CD4-positive, alpha-beta T cell treated with Interleukin-17A for 1 hour (primary cell): ENCODE measurements around the gene OR51G2.
"Not testable (repeated sequence)": the region's sequence is repeated elsewhere in the genome, so short reads cannot be mapped to it uniquely, and the experiment has no call there.

Experiments used
- DNase-seq: peaks from one replicate; pipeline ENCODE4 v3.0.0-alpha.2; 2020

Gene OR51G2

DNA sequence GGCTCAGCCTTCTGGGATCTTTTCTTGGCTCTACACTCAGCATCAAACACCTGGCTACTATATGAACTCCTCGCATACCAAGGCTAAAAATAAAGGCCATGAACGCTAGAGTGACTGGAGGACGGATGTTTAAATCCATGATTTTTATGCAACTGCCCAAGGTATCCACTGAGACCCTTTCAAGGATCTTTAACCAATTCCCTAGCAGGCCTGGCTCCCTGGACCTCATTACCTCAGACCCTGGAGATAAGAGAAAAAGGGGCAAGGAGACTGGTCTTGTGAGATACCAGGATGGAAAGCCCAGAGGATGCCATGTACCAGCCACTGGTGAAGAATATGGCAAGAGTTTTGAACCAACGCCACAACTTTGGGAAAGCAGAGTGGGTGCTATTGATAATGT, at the start of gene OR51G2:
Gene OR51G2 (minus strand): TSS at position 101 of the 400 bp plus-strand sequence. CDS start 3,687 bp downstream, outside the sequence.
- no peak for DNase-seq

DNA sequence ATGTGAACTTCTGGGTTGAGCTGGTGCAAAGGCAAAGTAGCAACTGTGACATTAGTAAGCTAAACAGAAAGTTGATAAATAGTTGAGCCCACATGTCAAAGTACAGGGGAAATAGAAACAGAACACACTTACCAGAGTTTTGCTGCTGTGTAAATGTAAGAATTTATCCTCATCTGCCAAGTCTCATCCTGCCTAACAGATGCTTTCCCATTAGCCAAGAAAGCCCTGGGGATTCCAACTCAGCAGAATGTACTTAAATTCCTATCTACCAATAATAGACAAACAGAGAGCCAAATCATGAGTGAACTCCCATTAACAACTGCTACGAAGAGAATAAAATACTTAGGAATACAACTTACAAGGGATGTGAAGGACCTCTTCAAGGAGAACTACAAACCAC, 43.7 kb upstream of the OR51G2 start:
- no peak for DNase-seq

DNA sequence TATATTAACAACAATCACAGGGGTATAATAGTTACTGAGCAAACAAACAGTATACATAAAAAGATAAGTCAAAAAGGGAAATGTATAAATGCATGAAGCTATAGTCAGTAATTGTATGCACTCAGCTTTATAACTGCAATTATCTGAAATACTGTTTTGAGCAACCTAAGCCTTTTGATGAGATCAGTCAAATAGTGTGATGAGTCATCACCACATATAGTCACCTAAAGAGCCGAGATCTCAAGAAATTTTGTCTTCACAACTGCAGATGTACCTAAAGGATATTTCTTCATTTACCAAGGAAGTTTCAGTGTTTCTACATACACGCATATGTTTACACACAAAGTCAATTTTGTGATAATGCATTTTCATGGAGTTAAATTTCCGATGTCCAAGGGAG, 41.7 kb upstream of the OR51G2 start:
- no peak for DNase-seq

- DNase-seq: no peak
Observed at GRCh38 chr11:4957396-4957795, 38.2 kb upstream of the OR51G2 start.

- not testable (repeated sequence) for DNase-seq
Observed at GRCh38 chr11:4955613-4956012, 36.5 kb upstream of the OR51G2 start, which contains the start of gene OR51A2. OR51A2 (minus strand) TSS chr11:4955713; CDS start chr11:4955713, 0 bp downstream.

DNA sequence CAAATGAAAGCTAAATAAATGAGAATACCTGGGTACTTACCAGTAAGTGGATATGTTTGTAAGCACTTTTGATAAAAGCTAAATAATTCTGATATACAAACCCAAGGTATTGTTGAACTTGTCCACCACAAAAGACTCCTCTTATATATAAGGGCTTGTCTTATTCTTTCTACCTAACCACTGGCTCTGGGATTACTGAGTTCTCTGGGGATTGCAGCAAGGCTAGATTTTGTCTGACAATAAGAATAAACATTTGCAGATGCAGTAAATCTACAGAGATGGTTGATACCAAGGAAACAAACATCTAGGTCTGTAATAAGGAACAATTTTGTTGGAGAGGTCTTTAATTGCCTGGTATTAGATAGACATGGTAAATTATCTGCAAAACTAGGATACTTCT, 28.4 kb upstream of the OR51G2 start, which contains the start of gene OR51A4:
Gene OR51A4 (minus strand): TSS at position 101 of the 400 bp plus-strand sequence. CDS start 505 bp downstream, outside the sequence.
- no peak for DNase-seq

- no peak for DNase-seq
Observed at GRCh38 chr11:4936745-4937144, 17.6 kb upstream of the OR51G2 start.

DNA sequence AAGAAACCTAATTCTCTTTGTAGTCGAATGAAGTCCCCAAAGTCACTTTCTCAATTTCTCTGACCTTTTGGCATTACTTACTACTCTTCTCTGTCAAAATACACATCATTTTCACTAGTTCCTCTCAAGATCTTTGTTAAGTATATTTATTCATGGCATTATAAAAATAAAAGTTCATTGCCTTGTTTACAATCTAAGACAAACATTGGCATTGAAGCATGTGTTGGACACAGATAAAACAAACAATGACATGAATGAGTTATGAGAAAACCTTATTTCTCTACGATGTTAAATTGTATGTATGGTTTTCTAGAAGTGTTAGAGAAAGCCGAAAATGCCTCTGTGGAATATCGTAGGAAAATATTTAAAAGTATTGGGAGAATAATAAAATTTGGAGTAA, 13.6 kb upstream of the OR51G2 start:
- no peak for DNase-seq

DNA sequence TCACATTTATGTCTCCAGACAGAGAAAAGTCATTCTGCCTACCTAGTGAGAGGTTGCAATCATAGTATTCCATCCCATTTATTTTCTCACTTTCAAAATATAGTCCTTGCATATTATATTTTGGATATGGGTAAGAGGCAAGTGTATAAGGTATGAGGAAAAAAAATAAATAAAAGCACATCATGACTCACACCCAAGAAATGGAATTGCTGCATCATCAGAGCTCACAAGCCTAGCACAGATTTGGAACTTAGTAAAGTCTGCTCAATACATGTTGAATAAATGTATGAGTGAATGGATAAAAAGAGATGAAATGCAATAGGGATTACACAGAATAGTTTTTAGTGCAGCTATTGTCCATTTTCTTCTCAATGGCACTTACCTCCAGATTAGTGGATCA, 7.5 kb upstream of the OR51G2 start:
- no peak for DNase-seq

DNA sequence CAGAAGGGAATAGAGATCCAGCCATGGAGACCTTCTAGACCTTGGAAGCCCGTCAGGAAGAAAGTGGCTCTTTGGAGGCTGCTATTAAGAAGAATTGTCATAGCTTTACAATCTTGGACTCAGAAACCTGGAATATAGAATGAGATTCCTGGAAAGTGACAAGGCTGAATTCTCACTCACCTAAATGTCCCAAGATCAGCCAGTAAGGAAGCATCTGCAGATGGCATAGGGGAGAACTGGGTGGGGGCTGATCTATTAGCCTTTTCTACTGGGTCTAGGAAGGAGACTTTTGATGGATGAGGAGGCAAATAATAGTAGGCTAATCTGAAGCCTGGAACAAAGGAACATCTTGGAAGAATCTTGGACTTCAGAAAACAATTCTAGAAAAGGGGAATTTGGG, 5.1 kb upstream of the OR51G2 start, which contains the start of gene OR51G1:
Gene OR51G1 (minus strand): TSS at position 101 of the 400 bp plus-strand sequence. CDS start 0 bp downstream, at position 101.
- DNase-seq: no peak

DNA sequence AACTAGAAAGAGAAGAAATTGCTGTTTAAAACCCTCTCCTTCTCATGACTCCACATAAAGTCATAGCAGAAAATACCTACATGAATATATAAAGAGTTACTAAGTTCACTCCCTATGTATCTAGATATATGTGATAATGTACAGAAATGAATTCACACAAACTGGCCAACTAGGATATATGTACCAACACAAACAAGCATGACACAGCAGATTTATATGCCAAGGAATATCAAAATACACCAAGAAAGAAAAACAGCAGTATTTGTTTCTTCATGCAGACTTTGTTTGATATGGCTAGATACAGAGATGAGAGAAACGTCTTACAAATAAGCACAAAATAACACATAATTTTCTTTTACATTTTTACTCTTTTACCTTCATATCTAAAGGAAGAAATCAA, 3.2 kb upstream of the OR51G2 start:
- DNase-seq: no peak

DNA sequence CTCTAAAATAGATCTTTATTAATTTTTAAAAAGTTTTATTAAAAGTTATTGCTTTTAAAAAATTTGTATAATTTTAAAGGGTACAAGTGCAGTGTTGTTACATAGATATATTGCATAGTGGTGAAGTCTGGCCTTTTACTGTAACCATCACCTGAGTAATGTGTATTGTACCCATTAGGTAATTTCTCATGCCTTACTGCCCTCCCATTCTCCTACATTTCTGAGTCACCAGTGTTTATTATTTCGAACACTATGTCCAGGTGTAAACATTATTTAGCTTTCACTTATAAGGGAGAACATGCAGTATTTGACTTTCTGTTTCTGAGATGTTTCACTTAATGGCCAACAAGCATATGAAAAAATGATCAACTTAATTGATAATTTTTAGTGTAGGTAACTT, 2.6 kb upstream of the OR51G2 start:
- no peak for DNase-seq

GRCh38 chr11:4916581-4916980, 2.6 kb downstream of the OR51G2 start:
- DNase-seq: no peak

- no peak for DNase-seq
Observed at GRCh38 chr11:4903484-4903883, 15.7 kb downstream of the OR51G2 start, which contains the start of gene OR51A7. OR51A7 (plus strand) TSS chr11:4903783; CDS start chr11:4907370, 3,587 bp downstream.

DNA sequence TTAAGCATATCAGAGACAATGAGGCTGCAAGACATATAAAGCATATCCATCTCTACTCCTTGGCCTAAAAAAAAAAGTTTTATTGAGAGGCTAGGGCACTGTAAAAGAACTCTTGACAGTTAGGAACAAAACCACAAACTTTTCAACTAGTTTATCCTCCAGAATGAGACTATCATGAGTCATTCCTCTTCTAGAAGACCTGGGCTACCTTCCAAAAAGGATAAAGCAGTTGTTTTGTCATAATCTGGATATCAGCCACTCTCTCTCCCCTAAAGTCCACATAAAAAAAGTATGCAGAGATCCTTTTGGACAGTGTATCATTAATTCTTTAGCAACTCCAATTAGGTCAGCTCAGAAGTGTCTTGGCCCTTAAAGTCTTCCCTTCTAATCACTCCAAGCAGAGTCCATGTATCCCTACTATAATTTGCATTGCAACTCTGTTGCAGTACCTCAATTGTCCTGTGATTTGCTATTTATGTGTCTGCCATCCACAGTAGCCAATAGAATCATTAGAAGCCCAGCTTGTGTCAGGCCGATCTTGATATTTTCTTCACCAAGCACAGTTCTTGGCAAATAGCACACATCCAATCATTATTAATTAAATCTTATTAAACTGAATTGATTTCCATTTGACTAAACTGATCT, 27.0 kb downstream of the OR51G2 start:
- DNase-seq: no peak

DNA sequence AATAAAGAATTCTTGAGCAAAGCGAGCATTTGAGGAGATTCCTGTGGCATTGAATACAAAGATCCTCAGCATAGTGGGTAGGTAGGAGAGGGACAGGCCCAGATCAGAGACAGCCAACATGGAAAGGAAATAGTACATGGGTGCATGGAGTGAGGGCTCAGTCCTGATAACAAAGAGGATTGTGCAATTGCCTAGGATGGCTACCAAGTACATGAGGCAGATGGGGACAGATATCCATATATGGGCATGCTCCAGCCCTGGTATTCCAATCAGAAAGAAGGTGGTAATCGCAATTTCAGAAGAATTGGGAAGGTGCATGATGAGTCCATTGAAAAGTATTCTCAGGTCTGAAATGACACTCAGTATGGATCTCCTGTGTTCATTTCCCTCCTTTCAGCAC, 28.9 kb downstream of the OR51G2 start:
- DNase-seq: no peak

DNA sequence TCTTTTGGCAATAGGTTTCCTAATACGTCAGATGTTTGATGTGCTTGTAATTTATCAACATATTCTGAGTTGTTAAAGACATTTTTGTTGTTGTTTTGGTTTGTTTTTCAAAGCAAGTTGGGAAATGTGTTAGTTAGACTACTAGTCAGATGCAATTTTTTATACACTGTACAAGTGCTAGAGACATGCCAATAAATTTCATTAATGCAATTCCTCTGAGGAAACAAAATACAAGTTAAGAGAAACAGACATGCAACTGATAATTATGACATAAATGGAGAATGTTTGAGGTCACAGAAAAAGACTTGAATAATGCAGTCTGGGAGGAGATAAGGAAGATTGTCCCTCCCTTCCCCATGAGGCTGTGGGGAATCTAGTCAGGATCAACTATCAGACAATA, 31.6 kb downstream of the OR51G2 start:
- DNase-seq: no peak

DNA sequence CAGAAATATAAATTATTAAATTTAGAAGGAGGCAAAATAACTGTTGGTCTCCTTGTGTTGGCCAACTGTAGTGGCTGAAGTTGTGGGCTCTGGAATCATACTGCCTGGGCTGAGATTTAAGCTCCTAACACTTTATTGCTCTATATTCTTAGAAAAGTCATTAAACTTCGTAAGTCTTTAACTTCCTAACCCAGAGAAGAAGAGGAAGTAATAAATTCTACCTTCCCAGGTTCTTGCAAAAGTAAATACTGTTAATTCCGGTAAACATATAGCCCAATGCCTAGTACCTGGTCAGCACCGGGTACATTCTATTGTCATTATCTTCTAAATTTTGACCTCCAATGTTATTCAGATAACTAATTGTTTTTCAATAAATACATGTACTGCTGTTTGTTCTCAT, 33.0 kb downstream of the OR51G2 start:
- no peak for DNase-seq

DNA sequence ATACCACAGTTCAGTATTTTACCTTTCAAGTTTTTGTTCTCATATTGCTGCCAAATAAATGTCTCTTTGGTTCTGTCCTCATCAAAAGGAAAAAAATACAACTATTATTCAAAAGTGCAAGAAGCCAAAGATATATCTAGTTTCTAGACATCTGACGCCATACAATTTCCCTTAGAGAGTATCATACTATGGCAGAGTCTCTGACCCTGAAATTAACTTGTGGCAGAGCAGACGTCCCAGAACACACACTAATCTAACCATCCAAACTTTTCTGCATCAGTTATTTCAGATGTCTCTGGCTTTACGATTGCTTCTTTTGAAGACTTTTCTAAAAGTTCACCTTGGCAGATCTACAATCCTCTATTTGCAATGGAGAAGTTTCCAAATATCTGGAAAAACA, 34.8 kb downstream of the OR51G2 start:
- no peak for DNase-seq

DNA sequence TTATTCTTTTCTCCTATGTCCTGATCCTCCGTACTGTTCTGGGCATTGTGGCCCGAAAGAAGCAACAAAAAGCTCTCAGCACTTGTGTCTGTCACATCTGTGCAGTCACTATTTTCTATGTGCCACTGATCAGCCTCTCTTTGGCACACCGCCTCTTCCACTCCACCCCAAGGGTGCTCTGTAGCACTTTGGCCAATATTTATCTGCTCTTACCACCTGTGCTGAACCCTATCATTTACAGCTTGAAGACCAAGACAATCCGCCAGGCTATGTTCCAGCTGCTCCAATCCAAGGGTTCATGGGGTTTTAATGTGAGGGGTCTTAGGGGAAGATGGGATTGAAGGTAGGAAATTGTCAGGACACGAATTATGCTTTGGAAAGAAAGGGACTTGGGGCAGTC, 36.6 kb downstream of the OR51G2 start:
- no peak for DNase-seq

GRCh38 chr11:4881860-4882500, 37.2 kb downstream of the OR51G2 start, which contains the start of gene OR51T1:
OR51T1 (plus strand) TSS chr11:4881900; CDS start chr11:4881900, 0 bp downstream.
- no peak for DNase-seq

DNA sequence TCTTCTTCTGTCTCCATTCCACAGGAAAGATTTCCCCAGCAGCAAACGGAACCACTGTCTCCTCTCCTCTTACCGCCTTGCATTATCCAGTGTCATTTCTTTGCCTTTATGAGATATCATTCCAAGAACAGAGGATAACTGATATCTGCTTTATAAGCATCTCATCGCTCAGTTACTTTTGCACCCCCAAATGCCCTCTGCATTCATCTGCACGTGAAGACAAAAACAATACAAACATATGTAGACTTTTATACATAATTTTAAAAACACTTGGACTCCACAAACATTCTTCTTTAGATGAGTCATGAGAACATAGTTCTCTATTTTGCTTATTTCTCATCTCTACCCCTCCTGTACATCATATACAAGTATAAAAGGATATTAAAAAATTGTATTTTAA, 38.0 kb downstream of the OR51G2 start:
- DNase-seq: no peak

DNA sequence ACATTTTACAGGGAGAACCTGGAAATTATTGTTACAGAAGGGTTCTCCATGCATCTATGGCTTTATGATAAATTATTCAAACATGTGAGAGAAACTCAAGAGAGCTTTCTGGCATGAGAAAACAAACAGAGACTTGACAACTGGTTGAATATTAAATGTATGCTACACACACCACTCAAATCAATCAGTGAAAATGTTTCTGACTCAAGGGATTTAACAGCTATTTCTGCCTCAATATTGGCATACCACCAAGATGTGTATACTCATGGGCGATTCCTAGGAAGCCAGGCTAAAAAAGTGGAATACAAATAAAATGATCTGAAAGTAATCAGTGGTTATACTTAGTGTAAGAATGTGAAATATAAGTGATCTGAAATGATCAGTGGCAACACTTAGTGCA, 53.3 kb downstream of the OR51G2 start:
- DNase-seq: no peak

DNA sequence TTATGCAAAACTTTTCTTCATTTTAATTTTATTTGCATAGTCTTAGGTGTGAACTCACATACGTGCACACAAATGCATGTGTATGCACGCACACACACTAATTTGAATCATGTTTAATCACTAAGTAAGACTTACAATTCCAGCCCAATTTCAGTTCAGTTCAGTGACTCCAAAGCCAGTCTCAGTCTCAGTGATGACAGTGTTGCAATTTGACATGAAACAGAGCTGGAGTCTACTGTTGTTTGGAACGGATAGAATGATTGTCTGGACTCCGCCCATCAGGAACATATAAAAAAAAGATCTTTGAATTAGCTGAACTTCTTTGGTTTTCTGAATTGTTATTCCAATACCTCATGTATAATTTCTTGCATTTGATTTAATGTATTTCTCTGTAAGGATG, 55.3 kb downstream of the OR51G2 start:
- DNase-seq: no peak
